ENCODE measurements around the gene ACOXL. TPM values are rescaled to one million over a fixed set of nuclear protein-coding genes. Genes with fewer than 3 reads are reported as not detected.

ACOXL gene
- total and polyA plus RNA-seq, 2 of the 8 experiments (the other 6 are each of a cell fraction or from before 2014, with no cell fraction given): 11.4 to 20.6 TPM

- H3K79me2 ChIP-seq (ENCODE audit: control insufficient read depth in 1 of 2, insufficient read depth in 2 of 2, low read length in 2 of 2): no peaks in the 10 kb centered on the region
- H4K8ac ChIP-seq (ENCODE audit: extremely low read depth, insufficient read depth, low read length): no peak overlapping the region
- no peak overlapping the region for H2BK15ac ChIP-seq (ENCODE audit: low read length)
- H3K79me1 ChIP-seq (ENCODE audit: low read depth, low read length): 0 out of 2 replicates have a peak, but pooled peaks cover 3% of the 10 kb centered on the region
- H4K20me1 ChIP-seq (replicated peaks in 1 of 2; ENCODE audit: control insufficient read depth in 1 of 2, insufficient read depth in 2 of 2, low read length in 2 of 2): peaks cover 0 to 12% of the 10 kb centered on the region in 2 experiments
- H3K14ac ChIP-seq (ENCODE audit: insufficient read length): no peak overlapping the region
- DNase-seq (ENCODE audit: low read depth in 1 of 2, low spot score in 2 of 2) (no peak), FAIRE-seq (no peak)
- no peak overlapping the region for H3K27ac ChIP-seq (ENCODE audit: low read depth, low read length)
- ChIA-PET POLR2A (ENCODE audit: partially characterized antibody) (interaction anchor here (0.6 kb wide), 1 partner anchor 253 kb away, joined by 3 read pairs; no protein-coding TSS in a partner anchor), CTCF (ENCODE audit: partially characterized antibody) (interaction anchor here (1.1 to 6.8 kb wide), 5 partner anchors 9 to 49 kb away, joined by 3 to 58 read pairs (median 5); no protein-coding TSS in a partner anchor)
- H2BK120ac ChIP-seq (replicated peaks; ENCODE audit: low read depth, low read length): no peak overlapping the region
- no peaks in the 10 kb centered on the region for H3K9me3 ChIP-seq (ENCODE audit: insufficient read depth in 2 of 2, low read depth in 1 of 2, low read length in 1 of 2)
- no peak overlapping the region for H3K9ac ChIP-seq (replicated peaks in 1 of 4; ENCODE audit: extremely low read depth in 1 of 4, low read depth in 3 of 4, low read length in 3 of 4)
- no peak overlapping the region for H2BK12ac ChIP-seq (ENCODE audit: low read depth, low read length)
- no peaks in the 10 kb centered on the region; a peak in 1 of 8 replicates for H3K36me3 ChIP-seq (ENCODE audit: control insufficient read depth in 2 of 4, insufficient read depth in 4 of 4, low read length in 3 of 4)
- no peak overlapping the region for H2BK5ac ChIP-seq (ENCODE audit: low read depth, low read length)
- no peak overlapping the region for H3K4me3 ChIP-seq (ENCODE audit: extremely low read depth in 1 of 4, insufficient read depth in 2 of 4, low read depth in 3 of 4, low read length in 4 of 4)
- no peak overlapping the region for H3K18ac ChIP-seq (ENCODE audit: extremely low read depth, low read length)
- no peaks in the 10 kb centered on the region for H3K27me3 ChIP-seq (replicated peaks in 1 of 4; ENCODE audit: control insufficient read depth in 3 of 4, extremely low read depth in 1 of 4, insufficient read depth in 3 of 4, low read length in 3 of 4)
- H3K56ac ChIP-seq (replicated peaks; ENCODE audit: insufficient read length, low read depth, low read length): no peak overlapping the region
- peaks cover 4 to 26% (median 16%) of the 10 kb centered on the region in 4 experiments for H3K4me1 ChIP-seq (replicated peaks in 1 of 4; ENCODE audit: control insufficient read depth in 3 of 4, insufficient read depth in 4 of 4, low read length in 3 of 4)
- no peak overlapping the region for H3K4ac ChIP-seq (replicated peaks; ENCODE audit: insufficient read length, low read depth, low read length)
- H4K91ac ChIP-seq (replicated peaks; ENCODE audit: insufficient read length, low read length): no peak overlapping the region
- no peak overlapping the region for H2AK5ac ChIP-seq (ENCODE audit: low read depth, low read length)
- H2AFZ ChIP-seq (ENCODE audit: low read length): no peak overlapping the region
- TF ChIP-seq TBP (IDR thresholded peaks at IDR 0.05; ENCODE audit: low read depth, low read length) (no peak), RXRA (IDR thresholded peaks at IDR 0.05; ENCODE audit: insufficient read depth, low read depth, low read length) (no peak), E2F6 (IDR thresholded peaks at IDR 0.05) (no peak)
- no peak overlapping the region for H3K23ac ChIP-seq (ENCODE audit: insufficient read length)
- no peaks in the 10 kb centered on the region; the same call in none of the 2 replicates for H3K23me2 ChIP-seq (ENCODE audit: low read depth, low read length)
- H2BK20ac ChIP-seq (ENCODE audit: low read length): no peak overlapping the region
- 57% methylated on average over 3 of the region's 3 CpGs; no CpG with 5 or more reads in 1 of the 2 experiments for WGBS, 2 experiments (ENCODE audit: extremely low coverage in 1 of 2, insufficient coverage in 1 of 2, insufficient read length in 1 of 2, insufficient replicate concordance in 2 of 2, low coverage in 1 of 2, low lambda C conversion rate in 2 of 2, missing lambda C conversion rate in 1 of 2)
- H3K4me2 ChIP-seq (ENCODE audit: insufficient read depth in 1 of 2, low read depth in 2 of 2, low read length in 2 of 2): no peak overlapping the region
- H4K5ac ChIP-seq (ENCODE audit: insufficient read length, low read depth, low read length): no peak overlapping the region
Observed at GRCh38 chr2:110842048-110842447, 109.7 kb downstream of the ACOXL start.
